Measurements from ENCODE around the gene DOCK9.

The DOCK9 gene, protein sequence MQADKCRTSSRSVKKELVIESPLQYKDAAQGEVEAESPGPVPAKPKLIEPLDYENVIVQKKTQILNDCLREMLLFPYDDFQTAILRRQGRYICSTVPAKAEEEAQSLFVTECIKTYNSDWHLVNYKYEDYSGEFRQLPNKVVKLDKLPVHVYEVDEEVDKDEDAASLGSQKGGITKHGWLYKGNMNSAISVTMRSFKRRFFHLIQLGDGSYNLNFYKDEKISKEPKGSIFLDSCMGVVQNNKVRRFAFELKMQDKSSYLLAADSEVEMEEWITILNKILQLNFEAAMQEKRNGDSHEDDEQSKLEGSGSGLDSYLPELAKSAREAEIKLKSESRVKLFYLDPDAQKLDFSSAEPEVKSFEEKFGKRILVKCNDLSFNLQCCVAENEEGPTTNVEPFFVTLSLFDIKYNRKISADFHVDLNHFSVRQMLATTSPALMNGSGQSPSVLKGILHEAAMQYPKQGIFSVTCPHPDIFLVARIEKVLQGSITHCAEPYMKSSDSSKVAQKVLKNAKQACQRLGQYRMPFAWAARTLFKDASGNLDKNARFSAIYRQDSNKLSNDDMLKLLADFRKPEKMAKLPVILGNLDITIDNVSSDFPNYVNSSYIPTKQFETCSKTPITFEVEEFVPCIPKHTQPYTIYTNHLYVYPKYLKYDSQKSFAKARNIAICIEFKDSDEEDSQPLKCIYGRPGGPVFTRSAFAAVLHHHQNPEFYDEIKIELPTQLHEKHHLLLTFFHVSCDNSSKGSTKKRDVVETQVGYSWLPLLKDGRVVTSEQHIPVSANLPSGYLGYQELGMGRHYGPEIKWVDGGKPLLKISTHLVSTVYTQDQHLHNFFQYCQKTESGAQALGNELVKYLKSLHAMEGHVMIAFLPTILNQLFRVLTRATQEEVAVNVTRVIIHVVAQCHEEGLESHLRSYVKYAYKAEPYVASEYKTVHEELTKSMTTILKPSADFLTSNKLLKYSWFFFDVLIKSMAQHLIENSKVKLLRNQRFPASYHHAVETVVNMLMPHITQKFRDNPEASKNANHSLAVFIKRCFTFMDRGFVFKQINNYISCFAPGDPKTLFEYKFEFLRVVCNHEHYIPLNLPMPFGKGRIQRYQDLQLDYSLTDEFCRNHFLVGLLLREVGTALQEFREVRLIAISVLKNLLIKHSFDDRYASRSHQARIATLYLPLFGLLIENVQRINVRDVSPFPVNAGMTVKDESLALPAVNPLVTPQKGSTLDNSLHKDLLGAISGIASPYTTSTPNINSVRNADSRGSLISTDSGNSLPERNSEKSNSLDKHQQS (N-terminal part only)

DNA sequence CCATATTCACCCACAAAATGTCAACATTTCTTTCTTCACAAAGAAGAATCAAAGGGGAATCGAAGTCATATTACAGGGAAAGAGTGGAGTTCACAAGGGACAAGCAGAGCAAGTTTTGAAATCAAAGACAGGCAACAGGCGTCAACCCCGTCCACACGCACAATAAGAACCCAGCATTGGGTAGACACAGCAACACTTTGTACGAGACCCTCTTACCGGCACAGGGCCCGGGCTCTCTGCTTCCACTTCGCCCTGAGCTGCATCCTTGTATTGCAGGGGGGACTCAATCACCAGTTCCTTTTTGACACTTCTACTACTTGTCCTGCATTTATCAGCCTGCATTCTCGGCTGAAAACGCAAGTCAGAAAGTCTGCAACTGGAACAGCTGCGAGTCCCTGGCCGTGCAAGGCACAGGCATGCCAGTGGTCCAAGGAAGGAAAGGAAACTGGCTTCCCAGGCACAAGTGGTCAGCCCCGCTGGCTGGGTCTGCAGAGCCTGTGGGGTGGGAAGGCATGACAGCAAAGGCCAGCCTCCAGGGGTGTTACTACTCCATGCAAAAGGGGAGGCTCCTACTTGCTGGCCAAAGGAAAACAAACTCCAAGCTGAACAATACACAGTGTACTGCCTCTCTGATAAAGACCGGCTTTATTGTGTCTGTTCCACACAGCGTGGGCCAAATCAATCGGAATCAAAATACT is at the start of gene DOCK9:
Gene DOCK9 (minus strand): TSS at position 497 of the 698 bp plus-strand sequence. CDS start 155 bp downstream, at position 342.
- no peak for DNase-seq

DNA sequence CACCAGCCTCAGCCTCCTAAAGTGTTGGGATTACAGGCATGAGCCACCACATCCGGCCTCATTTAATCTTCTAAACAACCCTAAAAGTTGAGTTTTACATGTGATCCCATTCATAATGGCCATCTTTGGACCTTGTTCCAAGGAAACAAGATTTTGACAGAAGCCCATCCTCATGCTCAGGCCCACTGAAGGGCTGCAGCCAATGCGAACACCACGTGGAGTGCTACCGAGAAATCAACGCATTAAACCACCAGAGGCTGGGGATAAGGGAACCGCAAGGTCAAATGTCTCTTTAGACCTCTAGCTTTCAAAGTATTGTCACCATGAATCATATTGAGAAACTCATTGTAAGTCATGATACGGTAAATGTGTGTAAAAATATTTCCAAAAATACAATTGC is 49.4 kb upstream of the DOCK9 start:
- no peak for DNase-seq

DNA sequence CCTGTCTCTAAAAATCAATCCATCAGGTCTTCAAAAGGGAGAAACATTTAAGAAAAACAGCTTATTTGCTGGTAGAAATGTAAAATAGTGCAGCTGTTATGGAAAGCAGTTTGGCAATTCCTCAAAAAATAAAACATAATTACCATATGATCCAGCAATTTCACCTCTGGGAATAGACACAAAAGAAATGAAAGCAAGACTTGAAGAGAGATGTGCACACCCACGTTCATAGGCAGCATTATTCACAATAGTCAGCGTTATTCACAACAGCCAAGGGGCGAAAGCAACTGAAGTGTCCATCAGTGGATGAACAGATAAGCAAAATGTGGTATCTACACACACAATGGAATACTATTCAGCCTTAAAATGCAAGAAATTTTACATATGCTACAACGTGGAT is 45.1 kb upstream of the DOCK9 start:
- DNase-seq, result no peak

DNA sequence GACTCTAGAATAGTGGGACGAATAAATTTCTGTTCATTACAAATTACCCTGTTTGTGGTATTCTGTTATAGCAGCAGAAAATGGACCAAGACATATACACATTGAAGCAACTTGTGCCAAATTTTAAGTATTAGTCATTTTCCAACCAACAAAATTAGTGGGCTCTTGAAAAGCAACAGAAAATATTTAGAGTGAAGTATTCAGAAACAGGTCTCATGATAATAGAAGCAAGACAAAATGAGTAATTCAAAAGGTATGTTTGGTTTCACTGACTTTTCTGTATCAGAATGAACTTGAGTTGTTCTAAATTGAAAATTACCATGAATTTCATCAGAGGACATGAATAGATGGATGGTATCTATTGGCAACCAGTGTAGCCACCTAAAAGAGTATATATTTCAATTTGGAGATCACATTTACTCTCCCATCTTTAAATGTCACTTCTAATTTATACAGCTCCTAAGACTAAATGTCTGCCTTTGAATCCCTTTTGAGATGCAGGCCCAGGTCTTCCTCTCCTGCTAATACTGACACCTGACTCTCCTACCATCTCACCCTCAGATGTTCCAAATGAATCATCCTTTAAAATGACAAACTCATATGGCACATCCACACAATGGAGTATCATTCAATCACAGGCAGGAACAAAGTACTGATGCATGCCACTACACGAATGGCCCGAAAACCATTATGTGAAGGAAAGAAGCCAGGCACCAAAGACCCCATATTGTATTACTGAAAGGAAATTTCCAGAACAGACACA is 40.7 kb upstream of the DOCK9 start:
- no peak for DNase-seq

DNA sequence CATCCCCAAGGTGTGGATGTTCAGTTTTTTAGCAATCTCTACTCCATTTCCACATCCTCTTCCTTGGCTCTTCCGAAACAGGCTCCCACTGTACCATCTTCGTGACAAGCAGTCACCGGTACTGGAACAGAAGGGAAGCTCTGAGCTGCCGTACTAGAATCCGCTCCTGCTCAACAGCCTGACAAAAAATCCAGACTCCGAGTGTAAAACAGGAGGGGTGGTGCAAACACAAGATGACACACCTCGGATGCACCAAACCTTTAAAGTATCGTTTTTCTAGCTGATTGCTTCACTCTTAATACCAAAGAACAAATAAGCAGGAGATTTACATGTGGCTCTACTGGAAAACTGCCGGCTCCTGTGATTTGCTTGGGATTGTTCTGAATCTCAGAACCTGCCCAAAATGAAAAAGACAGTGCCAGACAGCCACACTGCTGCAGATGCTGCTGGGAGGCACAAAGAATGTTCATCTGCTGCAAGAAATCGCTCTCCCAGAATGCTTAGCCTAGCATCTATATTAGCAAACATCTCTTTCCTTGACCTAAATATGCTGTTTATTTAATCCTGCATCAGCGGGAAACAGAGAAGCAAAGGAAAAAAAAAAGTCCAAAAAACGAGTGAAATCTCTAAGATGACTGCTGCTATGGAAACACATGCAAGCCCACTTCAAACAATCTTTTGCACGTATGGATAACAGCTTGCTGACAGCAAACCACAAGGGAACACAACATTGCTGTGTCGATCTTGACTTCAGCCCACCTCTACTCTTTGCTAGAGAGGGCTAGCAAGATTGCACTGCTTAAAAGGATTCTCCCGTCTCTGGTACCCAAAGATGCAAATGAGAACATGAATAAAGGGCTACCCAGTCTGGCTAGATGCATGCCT is 38.0 kb upstream of the DOCK9 start:
- DNase-seq, result no peak

DNA sequence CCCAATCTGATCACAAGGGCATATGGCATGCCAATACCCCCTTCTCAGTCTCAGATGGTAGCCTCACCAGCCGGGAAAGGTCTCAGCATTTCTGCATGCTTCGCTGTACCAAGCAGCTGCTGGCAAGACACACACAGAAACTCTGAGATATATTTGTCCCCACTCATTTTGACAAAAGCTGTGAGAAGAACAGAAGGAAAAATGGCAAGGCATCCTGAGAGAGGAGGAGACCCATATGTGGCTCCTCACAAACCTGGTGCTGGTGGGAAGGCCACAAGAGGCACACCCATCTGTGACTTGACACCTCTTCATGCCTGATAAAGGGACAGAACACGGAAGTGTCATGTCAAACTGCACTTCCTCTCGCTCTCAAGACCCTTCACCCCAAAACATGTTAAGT is 36.7 kb upstream of the DOCK9 start:
- DNase-seq, result no peak

DNA sequence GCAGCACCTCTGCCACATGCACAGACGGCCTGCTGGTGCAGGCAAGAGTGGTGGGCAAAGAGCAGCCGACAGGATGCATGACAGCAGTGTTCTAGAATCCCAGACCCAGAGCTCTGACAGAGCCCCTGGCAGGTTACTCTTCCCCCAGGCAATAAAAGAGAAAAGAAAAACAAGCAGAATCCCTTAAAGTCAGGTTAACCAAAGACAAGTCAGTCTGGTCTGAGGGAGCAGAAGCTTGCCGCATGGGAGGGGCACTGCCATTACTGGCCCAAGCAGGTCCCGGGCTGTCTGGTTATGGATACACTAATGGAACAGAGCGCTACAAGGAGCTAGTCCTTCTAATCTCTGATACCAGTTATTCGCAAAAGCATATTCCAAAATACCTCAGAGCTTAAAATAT is 36.1 kb upstream of the DOCK9 start:
- no peak for DNase-seq

DNA sequence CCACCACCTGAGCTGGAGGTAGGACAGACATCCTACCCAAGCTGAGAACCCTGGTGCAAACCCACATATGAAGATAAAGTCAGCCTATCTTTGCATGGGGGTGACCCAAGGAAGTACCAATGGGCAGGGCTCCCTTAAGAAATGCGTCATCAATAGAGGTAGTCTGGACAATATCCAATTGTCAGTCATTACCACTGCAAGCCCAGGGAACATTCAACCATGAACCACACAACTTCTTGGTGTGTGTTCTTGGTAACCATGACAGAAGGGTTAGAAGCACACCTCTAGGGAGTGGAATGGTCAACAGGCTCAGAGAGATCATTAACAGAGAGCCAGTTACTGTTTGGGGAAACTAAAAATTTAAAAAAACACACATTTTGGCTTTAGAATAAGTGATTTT is 34.7 kb upstream of the DOCK9 start:
- no peak for DNase-seq

DNA sequence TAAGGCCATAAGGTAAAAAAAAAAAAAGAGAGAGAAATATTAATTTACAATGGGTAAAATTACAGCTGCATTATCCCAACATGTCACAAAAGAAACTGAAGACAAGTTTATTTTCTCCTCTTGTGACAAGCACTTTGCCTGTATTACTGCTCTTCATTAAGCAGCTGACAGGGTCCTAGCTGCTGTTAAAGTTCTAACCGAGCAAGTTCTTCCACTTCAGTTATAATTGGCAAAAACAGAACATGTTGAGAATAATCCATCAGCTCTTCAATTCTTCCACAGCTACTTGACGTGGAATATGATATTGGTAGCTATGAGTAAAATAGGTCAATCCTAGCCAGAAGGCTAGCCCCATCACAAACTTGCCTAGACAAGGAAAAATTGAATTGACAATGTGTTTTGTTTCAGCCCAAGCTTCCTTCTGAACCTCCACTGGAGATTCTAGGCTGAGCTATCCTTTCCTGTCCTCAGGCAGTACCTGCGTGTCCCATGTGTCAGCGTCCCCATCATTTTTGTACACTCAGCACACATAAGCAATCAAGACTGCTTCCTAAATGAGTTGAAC is 32.2 kb upstream of the DOCK9 start:
- DNase-seq, result no peak

DNA sequence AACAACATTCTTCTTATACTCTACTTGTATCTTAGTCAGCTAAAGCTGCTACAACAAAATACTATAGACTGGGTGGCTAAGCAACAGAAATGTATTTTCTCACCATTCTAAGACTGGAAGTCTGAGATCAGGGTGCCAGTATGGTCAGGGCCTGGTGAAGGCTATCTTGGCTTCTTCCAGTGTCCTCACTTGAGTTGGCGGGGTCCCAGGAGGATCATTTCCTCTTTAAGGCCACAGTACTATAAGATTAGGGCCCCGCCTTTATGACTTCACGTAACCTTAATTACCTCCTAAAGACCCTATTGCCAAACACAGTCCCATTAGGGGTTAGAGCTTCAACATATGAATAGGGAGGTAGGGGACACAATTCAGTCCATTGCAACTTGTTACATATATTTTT is 30.7 kb upstream of the DOCK9 start:
- DNase-seq, result no peak

DNA sequence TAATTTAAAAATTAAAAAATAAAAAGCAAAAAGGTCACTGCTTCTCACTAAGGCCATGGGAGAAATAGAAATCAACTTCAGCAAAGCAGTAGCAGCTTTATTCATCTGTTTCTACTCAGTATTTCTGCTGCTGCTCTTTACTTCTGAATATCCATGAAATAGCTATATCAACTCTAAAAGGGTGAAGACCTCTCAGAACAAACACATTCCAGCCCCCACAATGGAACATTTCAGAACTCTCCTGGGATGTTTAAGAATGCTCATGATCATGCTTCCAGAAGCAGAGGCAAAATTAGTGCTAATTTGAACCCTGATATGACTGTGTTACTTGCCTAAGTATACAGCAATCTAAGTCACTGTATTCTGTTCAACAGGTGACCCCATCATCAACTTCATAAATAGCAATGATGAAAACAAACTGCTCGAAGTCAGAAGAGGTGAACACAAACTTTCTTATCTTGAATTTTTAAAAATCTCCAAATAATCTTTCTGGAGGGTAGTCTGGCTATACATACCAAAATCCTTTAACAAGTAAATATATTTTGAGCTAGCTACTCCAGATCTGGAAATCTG is 29.6 kb upstream of the DOCK9 start:
- no peak for DNase-seq

DNA sequence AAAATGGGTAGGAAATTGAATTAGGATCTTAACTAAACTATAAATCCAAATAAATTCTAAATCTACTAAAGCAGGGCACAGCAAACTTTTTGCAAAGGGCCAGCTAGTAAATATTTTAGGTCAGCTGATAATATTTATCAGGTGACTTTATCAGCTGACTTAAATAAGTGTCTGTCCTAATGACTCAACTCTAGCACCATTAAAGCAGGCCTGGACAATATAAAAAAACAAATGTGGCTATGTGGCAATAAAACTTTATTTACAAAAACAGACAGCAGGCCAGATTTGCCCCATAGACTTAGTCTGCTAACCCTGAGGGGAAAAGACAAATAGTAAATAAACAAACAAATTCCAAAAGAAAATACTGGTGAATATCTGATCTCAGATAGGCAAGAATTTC is 27.7 kb upstream of the DOCK9 start:
- DNase-seq, result no peak

DNA sequence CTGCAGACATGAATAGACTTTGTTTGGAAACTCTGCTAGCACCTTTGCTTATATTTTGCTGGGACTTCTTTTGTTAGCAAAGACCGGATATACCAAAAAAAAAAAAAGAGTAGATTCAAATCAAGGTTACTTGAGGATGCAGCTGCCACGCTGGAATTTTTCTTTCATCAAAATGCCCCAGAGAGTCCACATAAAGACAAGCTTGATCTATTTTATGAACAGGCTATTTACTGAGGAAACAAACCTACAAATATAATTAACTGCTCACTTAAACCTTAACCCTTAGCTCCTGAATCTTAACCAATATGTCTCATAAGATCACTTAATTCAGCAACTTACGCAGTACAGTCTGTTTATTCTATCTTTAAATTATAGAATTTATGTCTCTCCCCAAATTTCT is 27.1 kb upstream of the DOCK9 start:
- no peak for DNase-seq

DNA sequence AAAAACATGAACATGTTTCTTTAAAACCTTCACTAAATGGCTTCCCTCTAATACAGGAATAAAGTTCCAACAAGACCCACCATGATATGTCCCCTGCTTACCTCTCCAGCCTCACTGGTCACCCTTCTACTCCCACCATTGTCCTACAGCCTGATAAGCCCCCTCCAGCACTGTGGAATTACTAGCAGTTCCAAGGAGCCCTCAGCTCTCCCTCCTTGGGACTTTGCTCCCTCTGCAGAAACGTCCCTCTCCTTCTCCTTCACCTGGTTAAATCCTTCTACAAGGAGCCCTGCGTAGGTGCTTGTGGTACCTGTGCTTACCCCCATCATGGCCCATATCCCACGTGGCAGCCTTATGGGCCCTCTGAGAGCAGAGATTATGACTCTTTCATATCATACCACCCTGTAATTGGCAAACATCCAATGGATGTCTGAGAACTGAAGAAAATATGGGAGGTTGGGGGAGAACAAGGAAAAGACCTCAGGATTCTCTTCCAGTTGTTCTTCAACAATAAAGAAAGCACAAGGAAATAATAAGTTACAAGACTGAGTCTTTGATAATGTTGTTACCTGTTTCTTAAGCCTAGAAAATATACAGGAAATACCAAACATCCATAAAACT is 26.1 kb upstream of the DOCK9 start:
- no peak for DNase-seq

DNA sequence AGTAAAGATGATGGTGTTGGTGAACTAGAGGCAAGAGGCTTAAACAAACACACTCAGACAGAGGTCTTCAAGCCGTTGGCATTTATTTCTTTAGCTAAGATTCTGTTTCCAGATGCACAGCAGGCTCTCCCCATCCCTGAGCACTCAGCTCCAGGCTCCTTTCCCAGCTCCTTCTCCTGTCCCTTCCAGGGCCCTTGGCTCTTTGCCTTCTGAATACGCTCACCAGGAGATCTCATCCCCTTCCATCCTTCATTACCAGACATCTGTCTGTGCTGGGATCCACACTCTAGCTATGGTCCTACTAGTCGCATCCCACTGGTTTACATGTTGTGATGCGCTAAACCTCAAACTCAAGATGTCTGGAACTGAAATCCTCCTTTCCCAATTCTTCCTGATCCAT is 25.3 kb upstream of the DOCK9 start:
- no peak for DNase-seq

DNA sequence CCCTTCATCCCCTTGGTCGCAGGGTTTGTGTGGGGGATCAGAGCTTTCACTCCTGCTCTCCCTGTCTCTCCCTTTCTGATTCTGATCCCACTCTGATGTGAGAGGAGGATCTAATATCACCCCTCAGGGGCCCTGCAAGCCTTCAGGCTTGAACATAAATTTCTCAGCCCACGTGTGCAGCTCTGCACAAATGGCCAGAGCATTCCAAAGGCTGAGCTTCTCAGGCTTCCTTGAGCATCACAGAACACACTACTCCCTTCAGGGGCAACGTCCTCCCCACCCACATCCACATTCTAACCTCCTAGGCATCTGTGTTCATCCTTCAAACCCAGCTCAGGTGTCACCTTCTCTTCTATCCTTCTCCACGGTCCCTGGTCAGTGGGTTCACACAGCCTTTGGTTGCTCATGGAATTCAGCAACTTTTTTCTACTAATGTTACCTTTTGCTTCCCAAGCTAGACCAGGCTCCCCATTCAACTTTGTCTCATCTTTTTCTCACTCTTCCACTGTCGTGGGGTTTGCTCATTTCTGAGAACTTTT is 24.4 kb upstream of the DOCK9 start:
- DNase-seq, result no peak

DNA sequence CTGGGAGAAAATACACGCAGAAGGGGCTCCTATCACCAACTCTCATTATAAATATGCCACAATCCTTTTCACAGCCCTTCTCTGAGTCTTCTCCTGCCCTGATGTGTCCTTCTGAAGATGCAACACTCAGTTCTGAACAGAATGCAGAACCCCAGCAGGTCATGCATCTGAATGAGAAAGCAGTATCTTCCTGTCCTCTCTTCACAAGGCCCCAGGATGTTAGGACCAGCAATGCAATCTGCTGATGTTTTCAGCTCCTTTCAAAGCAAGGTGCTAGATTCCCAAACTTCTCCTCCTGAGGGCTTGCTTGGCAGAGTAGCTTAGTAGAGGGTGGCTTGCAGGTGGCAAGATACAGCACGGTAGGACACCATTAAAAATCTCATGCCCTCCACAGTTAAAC is 22.3 kb upstream of the DOCK9 start:
- DNase-seq, result no peak

DNA sequence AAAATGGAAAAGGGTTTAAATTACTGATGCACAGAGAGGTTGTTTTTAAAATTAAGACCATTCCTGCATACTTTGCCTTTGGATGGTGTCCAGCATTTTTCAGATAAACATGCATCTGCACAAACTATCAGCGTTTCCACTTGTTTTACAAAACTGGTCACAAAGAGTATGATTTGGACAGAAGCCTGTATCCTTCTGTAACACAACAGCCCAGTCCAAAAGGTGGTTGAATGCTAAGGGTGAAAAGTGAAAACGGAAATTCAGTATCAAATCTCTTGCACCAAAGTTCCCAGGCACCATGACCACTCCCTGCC is 21.7 kb upstream of the DOCK9 start:
- no peak for DNase-seq

DNA sequence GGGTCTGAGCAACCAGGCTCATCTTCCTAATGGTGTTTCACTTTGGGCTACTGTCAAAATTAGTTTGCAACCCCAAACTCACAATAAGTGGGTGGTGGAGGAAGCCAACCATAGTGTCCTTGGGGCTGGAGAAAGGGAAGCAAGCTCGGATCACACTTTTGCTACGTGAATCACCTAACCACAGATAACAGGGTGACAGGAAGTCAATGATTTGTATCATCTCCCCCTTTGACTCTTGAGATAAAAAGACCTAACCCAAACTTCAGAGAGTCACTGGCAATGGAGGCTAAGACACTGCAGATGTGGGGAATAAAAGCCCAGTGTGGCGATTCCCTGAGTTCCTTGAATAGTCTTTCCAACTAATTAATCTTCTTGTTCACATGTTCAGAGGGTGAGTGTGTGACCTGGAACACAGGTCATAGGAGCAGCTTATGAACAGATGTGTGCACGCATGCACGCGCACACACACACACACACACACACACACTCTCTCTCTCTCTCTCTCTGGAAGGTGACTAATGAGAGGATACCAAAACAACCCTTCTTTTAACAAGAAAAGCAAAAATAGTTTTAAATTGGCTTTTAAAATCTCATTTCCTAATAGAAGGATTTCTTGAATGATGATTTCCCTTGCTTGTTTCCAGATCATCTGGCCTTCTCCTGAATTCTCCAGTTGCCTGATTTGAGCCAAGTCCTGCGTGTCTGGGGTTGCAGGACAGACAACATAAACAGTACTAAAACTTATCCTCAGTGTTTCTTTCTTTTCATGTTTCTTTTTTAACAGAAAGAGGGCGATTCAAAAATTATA is 21.2 kb upstream of the DOCK9 start:
- no peak for DNase-seq
